HepG2 (cell line): Measurements from ENCODE around the gene UNG. TPM values are rescaled to one million over a fixed set of nuclear protein-coding genes. Genes with fewer than 3 reads are reported as not detected.

Experiments used
- ATAC-seq: fragments of 200-7000 bp; cut with Tn5 transposase; 3 replicates; pipeline ENCODE4 v1.9.1; 2020; ENCODE audit warnings: mild to moderate bottlenecking, moderate library complexity
- Bru-seq: library from RNA; stranded (reverse); fragments of 400-500 nt; gene quantifications from one replicate; lab custom pipeline; 2021; lab: Mats Ljungman, UMichigan
- BruChase-seq, 2 experiments: library from RNA; stranded (reverse); fragments of 400-500 nt; gene quantifications; one replicate each; lab custom pipeline; 2021; lab: Mats Ljungman, UMichigan
- BruUV-seq: library from RNA; stranded (reverse); fragments of 400-500 nt; replicated peaks from 2 replicates; lab custom pipeline; 2021; lab: Mats Ljungman, UMichigan
- CTCF ChIA-PET: fragments of 300-600 bp; formaldehyde crosslinking; extraction: SDS; loops from one replicate; lab custom pipeline; 2021; ENCODE audit warnings: low total read pairs, inconsistent platforms, low intra/inter-chr PET ratio; lab: Yijun Ruan, JAX
- POLR2A ChIA-PET: fragments of 350-600 bp; sonication (Branson Sonifier 250); formaldehyde crosslinking; loops from one replicate; lab custom pipeline; 2020; ENCODE audit warnings: antibody characterized with exemption, inconsistent platforms; lab: Yijun Ruan, JAX
- DNase-seq: peaks from one replicate; pipeline ENCODE4 v3.0.0-alpha.2; 2015; ENCODE audit warnings: low spot score
- FAIRE-seq: peaks from 3 replicates; lab custom pipeline; 2011; peaks lifted over from hg19 to GRCh38; lab: Jason Lieb, UNC
- H2AFZ ChIP-seq: one replicate; pipeline ENCODE4 v1.6.1; 2011; ENCODE audit warnings: low read length, inconsistent platforms
- H3K27ac ChIP-seq: fragments of 300-600 bp; 3 replicates; pipeline ENCODE4 v1.8.0; 2011; ENCODE audit warnings: mixed run types, mild to moderate bottlenecking, mixed read lengths, low read length, inconsistent platforms; ENCODE audit not compliant: insufficient read depth; ENCODE audit errors: extremely low read length
- H3K27me3 ChIP-seq, 2 experiments: fragments of 200-600 bp in 1 of 2; 2 replicates in 1 of 2; 3 replicates in 1 of 2; pipeline versions ENCODE4 v1.6.0 to v1.8.0; 2011; ENCODE audit warnings: low read length in 2 of 2, mild to moderate bottlenecking in 2 of 2, moderate library complexity in 2 of 2, inconsistent platforms in 1 of 2; ENCODE audit not compliant: insufficient read depth in 2 of 2, control insufficient read depth in 1 of 2
- H3K36me3 ChIP-seq, 2 experiments: fragments of 200-600 bp in 1 of 2; replicated peaks in 1 of 2; 2 replicates in 1 of 2; 3 replicates in 1 of 2; pipeline versions ENCODE4 v1.5.1 to v1.8.0; 2011; ENCODE audit warnings: low read length in 2 of 2, inconsistent platforms in 1 of 2; ENCODE audit not compliant: insufficient read depth in 2 of 2, control insufficient read depth in 1 of 2
- H3K4me1 ChIP-seq: 2 replicates; pipeline ENCODE4 v1.5.1; 2012; ENCODE audit warnings: low read length, inconsistent platforms; ENCODE audit not compliant: insufficient read depth
- H3K4me2 ChIP-seq: 2 replicates; pipeline ENCODE4 v1.6.0; 2011; ENCODE audit warnings: low read depth, low read length, inconsistent platforms
- H3K4me3 ChIP-seq, 3 experiments: fragments of 200-600 bp in 1 of 3; sonication (generic), shearing (Covaris generic) in 1 of 3; replicated peaks in 1 of 3; 2 replicates each; pipeline ENCODE4 v1.5.1; 2011 to 2016; ENCODE audit warnings: low read length in 3 of 3, inconsistent platforms in 2 of 3, low read depth in 2 of 3, mild to moderate bottlenecking in 2 of 3, control low read depth in 1 of 3, mixed read lengths in 1 of 3; ENCODE audit not compliant: insufficient read depth in 1 of 3
- H3K79me2 ChIP-seq: one replicate; pipeline ENCODE4 v1.6.1; 2011; ENCODE audit warnings: low read length, inconsistent platforms; ENCODE audit not compliant: insufficient read depth
- H3K9ac ChIP-seq: 2 replicates; pipeline ENCODE4 v1.6.0; 2011; ENCODE audit warnings: mild to moderate bottlenecking, low read depth, low read length, inconsistent platforms; ENCODE audit not compliant: insufficient read depth
- H3K9me3 ChIP-seq: 2 replicates; pipeline ENCODE4 v1.5.1; 2012; ENCODE audit warnings: mild to moderate bottlenecking, low read length
- H4K20me1 ChIP-seq: 2 replicates; pipeline ENCODE4 v1.6.0; 2011; ENCODE audit warnings: inconsistent platforms, mild to moderate bottlenecking, low read length, moderate library complexity; ENCODE audit not compliant: insufficient read depth
- CCAR2 ChIP-seq: fragments of 200-400 bp; formaldehyde crosslinking; optimal IDR thresholded peaks from 2 replicates; pipeline ENCODE3; 2018; ENCODE audit warnings: low read depth, mild to moderate bottlenecking, low read length, moderate library complexity
- RAD51 ChIP-seq: fragments of 450-650 bp; IDR thresholded peaks from 2 replicates; pipeline ENCODE4 v1.6.1; 2016; ENCODE audit warnings: borderline replicate concordance
- SIN3A ChIP-seq: IDR thresholded peaks from 2 replicates; pipeline ENCODE4 v1.6.1; 2011; ENCODE audit warnings: low read depth, mild to moderate bottlenecking, control low read depth, low read length, borderline replicate concordance
- WIZ ChIP-seq: sonication (generic); formaldehyde crosslinking; IDR thresholded peaks from 2 replicates; pipeline ENCODE4 v1.5.1; 2020; ENCODE audit warnings: mild to moderate bottlenecking, missing genetic modification reagents
- ZFP36L1 ChIP-seq: sonication (generic); formaldehyde crosslinking; IDR thresholded peaks from 2 replicates; pipeline ENCODE4 v1.8.0; 2022; ENCODE audit warnings: mild to moderate bottlenecking, missing genetic modification reagents, moderate library complexity
- ZNF138 ChIP-seq: sonication (generic); formaldehyde crosslinking; IDR thresholded peaks from 2 replicates; pipeline ENCODE4 v1.5.0; 2020; ENCODE audit warnings: mild to moderate bottlenecking, low read depth, missing genetic modification reagents
- ZNF614 ChIP-seq: IDR thresholded peaks from 2 replicates; pipeline ENCODE4 v1.6.1; 2018; ENCODE audit warnings: missing biosample characterization, missing genetic modification reagents, inconsistent platforms, borderline replicate concordance
- ZNF678 ChIP-seq: sonication (generic); formaldehyde crosslinking; IDR thresholded peaks from 2 replicates; pipeline ENCODE4 v1.4.0; 2020; ENCODE audit warnings: mild to moderate bottlenecking, missing genetic modification reagents
- WGBS: methylation state at CpG from one replicate; pipeline ENCODE4 v1.1.6; 2017; ENCODE audit warnings: low lambda C conversion rate; 5-methylcytosine and 5-hydroxymethylcytosine counted together
- in situ Hi-C: cut with HindIII; loops from 2 replicates; pipeline ENCODE4 v1.10.0; 2017; ENCODE audit warnings: low pct_unique_long_range_greater_than_20kb; ENCODE audit not compliant: extremely low pct_ligation_motif_present
- intact Hi-C: fragments of 100-400 bp; cut with micrococcal nuclease; formaldehyde crosslinking; loops from one replicate; pipeline ENCODE4 v1.10.0; 2022; ENCODE audit not compliant: unreplicated experiment
- long read RNA-seq, 2 experiments: library from RNA in 1 of 2; library from polyadenylated mRNA in 1 of 2; stranded (forward) in 1 of 2; unstranded in 1 of 2; transcript quantifications; one replicate each; pipeline ENCODE4 v2.0.0, GENCODE V29; 2019 to 2022
- polyA minus RNA-seq, 3 experiments: library from RNA; depleted of rRNA, polyadenylated mRNA; stranded (reverse); fragments of >200 nt; gene quantifications; 2 replicates each; pipeline ENCODE4 v1.2.3, GENCODE V29; 2011; ENCODE audit warnings: low replicate concordance in 1 of 3
- polyA plus RNA-seq, 8 experiments: library from polyadenylated mRNA; depleted of rRNA in 3 of 8; stranded (reverse) in 7 of 8; unstranded in 1 of 8; fragments of >200 nt; fragmentation: Illumina TruSeq in 4 of 8; extraction: Trizol in 4 of 8; gene quantifications; 2 replicates each; pipeline versions ENCODE4 v1.2.1 to v1.2.3, GENCODE V29; 2011 to 2016; ENCODE audit warnings: low read depth in 4 of 8, missing spikeins in 1 of 8, mixed read lengths in 1 of 8; ENCODE audit not compliant: insufficient read depth in 1 of 8
- total RNA-seq, 5 experiments: library from RNA; depleted of rRNA; stranded (reverse); fragments of >200 nt; fragmentation: Illumina TruSeq; extraction: Trizol; gene quantifications; 2 replicates each; pipeline ENCODE4 v1.2.3, GENCODE V29; 2016; ENCODE audit warnings: low read depth in 1 of 5
- TF ChIP-seq, protein P1 (sequence below): sonication (generic); formaldehyde crosslinking; IDR thresholded peaks from 2 replicates; pipeline ENCODE4 v1.4.0; 2020; ENCODE audit warnings: mild to moderate bottlenecking, missing genetic modification reagents
- TF ChIP-seq, protein P2 (sequence below): IDR thresholded peaks from 2 replicates; pipeline ENCODE4 v1.6.1; 2016; ENCODE audit warnings: low read depth, control low read depth

The UNG gene
- 114 and 144 TPM in 2 replicates for total RNA-seq (2016; rRNA removed; fragmentation: Illumina TruSeq; extraction: Trizol)
- 14.1 and 15.1 TPM in 2 replicates for total RNA-seq (2016; cell fraction: cytosol; rRNA removed; fragmentation: Illumina TruSeq; extraction: Trizol; ENCODE audit: low read depth)
- total RNA-seq (2016; cell fraction: insoluble cytoplasmic fraction; rRNA removed; fragmentation: Illumina TruSeq; extraction: Trizol), result 113 and 144 TPM in 2 replicates
- 42.9 and 44.0 TPM in 2 replicates for total RNA-seq (2016; cell fraction: membrane; rRNA removed; fragmentation: Illumina TruSeq; extraction: Trizol)
- 46.7 and 49.9 TPM in 2 replicates for total RNA-seq (2016; cell fraction: nucleus; rRNA removed; fragmentation: Illumina TruSeq; extraction: Trizol)
- 20.5 and 23.3 TPM in 2 replicates for polyA plus RNA-seq (2011; rRNA removed)
- 18.8 and 19.2 TPM in 2 replicates for polyA plus RNA-seq (2011; cell fraction: cytosol; rRNA removed)
- polyA plus RNA-seq (2011; cell fraction: nucleus; rRNA removed), result 9.4 and 9.6 TPM in 2 replicates
- polyA plus RNA-seq (2012), result 24.4 and 35.2 TPM in 2 replicates
- polyA plus RNA-seq (2016; cell fraction: cytosol; fragmentation: Illumina TruSeq; extraction: Trizol; ENCODE audit: low read depth), result 11.6 and 12.8 TPM in 2 replicates
- 144 TPM in 2 replicates for polyA plus RNA-seq (2016; cell fraction: insoluble cytoplasmic fraction; fragmentation: Illumina TruSeq; extraction: Trizol; ENCODE audit: low read depth)
- polyA plus RNA-seq (2016; cell fraction: membrane; fragmentation: Illumina TruSeq; extraction: Trizol; ENCODE audit: low read depth), result 28.5 and 28.6 TPM in 2 replicates
- 65.0 and 67.4 TPM in 2 replicates for polyA plus RNA-seq (2016; cell fraction: nucleus; fragmentation: Illumina TruSeq; extraction: Trizol; ENCODE audit: insufficient read depth, low read depth)
- 11.1 and 15.9 TPM in 2 replicates for polyA minus RNA-seq (2011; rRNA and poly(A)+ RNA removed; ENCODE audit: low replicate concordance)
- polyA minus RNA-seq (2011; cell fraction: cytosol; rRNA and poly(A)+ RNA removed), result 11.2 and 14.4 TPM in 2 replicates
- 6.8 and 7.1 TPM in 2 replicates for polyA minus RNA-seq (2011; cell fraction: nucleus; rRNA and poly(A)+ RNA removed)
- Bru-seq, nascent RNA, result percentile 71 among the genes with signal in this experiment
- BruChase-seq, experiment 1, labeled RNA remaining after a 6-hour chase, result percentile 83 among the genes with signal in this experiment
- percentile 77 among the genes with signal in this experiment for BruChase-seq, experiment 2, labeled RNA remaining after a 2-hour chase
- long read RNA-seq, experiment 1, transcript UNG-201 (7 exons, 2,071 nt), result major isoform, 58 of 109 reads
- long read RNA-seq, experiment 1, transcript UNG-202 (6 exons, 2,130 nt), result minor isoform, 43 of 109 reads
- long read RNA-seq, experiment 1, partial matches to known transcripts, result 7 of 109 reads
- long read RNA-seq, experiment 1, other reads (novel, unspliced or antisense), result 1 of 109 reads
- long read RNA-seq, experiment 2, transcript UNG-201 (7 exons, 2,071 nt), result minor isoform, 18 of 51 reads
- long read RNA-seq, experiment 2, transcript UNG-202 (6 exons, 2,130 nt), result major isoform, 23 of 51 reads
- long read RNA-seq, experiment 2, partial matches to known transcripts, result 9 of 51 reads
- long read RNA-seq, experiment 2, other reads (novel, unspliced or antisense), result 1 of 51 reads

DNA sequence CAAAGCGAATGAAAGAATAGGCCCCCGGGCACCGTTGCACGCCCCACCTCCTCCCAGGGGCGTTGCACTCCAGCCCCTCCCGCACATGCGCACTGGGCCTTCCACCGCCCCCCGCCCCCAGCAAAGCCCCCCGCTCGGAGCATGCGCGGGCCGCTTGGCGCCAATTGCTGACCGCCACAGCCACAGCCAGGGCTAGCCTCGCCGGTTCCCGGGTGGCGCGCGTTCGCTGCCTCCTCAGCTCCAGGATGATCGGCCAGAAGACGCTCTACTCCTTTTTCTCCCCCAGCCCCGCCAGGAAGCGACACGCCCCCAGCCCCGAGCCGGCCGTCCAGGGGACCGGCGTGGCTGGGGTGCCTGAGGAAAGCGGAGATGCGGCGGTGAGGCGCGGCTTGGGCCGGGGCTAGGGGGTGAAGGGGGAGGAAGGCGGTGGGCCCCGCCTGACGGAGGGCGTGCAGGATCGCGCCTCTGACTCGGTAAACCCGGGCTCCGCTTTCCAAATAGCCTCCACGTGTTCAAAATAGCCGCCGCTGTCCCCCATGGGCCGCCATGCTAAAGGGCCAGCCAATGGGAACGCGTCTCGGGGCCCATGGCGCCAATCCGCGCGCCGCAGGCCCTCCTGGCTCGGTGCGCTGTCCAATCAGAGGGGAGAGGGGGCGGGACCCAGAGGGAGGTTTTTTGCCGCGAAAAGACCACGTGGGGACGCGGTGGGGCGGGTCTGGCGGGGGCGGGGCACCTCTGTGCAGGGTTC is at the start of gene UNG:
Gene UNG (plus strand): TSS at position 163 of the 748 bp plus-strand sequence. CDS start 83 bp downstream, at position 246.
- Histone ChIP-seq H3K4me2 (peak within 1 kb of the TSS; percentile 90), H3K36me3 (peaks cover 6 to 30% of the 10 kb centered on the region in 2 experiments), H3K27ac (peak within 1 kb of the TSS; percentile 91), H3K79me2 (peaks cover 27% of the 10 kb centered on the region), H3K9me3 (no peaks in the 10 kb centered on the region), H3K27me3 (no peaks in the 10 kb centered on the region; a peak in 1 of 5 replicates), H2AFZ (no peak within 1 kb of the TSS), H3K4me1 (peaks cover 50% of the 10 kb centered on the region), H4K20me1 (no peaks in the 10 kb centered on the region; the same call in 1 of the 2 replicates), H3K4me3 (peak within 1 kb of the TSS; percentile 76 to 89 (median 86)), H3K9ac (peak within 1 kb of the TSS; percentile 80)
- no TSS peak for BruUV-seq
- DNase-seq (peak; percentile 91), FAIRE-seq (peak; percentile 40), ATAC-seq (peak; percentile 95)
- ChIA-PET CTCF (no interaction called here), POLR2A (interaction anchor here (0.8 to 1.9 kb wide), 4 partner anchors 14 to 32 kb away, joined by 3 to 9 read pairs (median 4); partner anchors contain the start of gene ACACB)
- 0% methylated on average over 7 of the region's 71 CpGs for WGBS
- in situ Hi-C loops (loop anchor here (10.0 kb wide), 1 partner anchor 213 kb away; the partner anchor contains the start of gene DAO), intact Hi-C loops (loop anchor here (5.0 to 10.0 kb wide), 2 partner anchors 215 to 433 kb away; partner anchors contain the start of gene DAO)
- TF ChIP-seq ZNF614 (CRISPR knock-in tag), result peak; percentile 5; the same call in 1 of the 2 replicates
- TF ChIP-seq, protein P1, sequence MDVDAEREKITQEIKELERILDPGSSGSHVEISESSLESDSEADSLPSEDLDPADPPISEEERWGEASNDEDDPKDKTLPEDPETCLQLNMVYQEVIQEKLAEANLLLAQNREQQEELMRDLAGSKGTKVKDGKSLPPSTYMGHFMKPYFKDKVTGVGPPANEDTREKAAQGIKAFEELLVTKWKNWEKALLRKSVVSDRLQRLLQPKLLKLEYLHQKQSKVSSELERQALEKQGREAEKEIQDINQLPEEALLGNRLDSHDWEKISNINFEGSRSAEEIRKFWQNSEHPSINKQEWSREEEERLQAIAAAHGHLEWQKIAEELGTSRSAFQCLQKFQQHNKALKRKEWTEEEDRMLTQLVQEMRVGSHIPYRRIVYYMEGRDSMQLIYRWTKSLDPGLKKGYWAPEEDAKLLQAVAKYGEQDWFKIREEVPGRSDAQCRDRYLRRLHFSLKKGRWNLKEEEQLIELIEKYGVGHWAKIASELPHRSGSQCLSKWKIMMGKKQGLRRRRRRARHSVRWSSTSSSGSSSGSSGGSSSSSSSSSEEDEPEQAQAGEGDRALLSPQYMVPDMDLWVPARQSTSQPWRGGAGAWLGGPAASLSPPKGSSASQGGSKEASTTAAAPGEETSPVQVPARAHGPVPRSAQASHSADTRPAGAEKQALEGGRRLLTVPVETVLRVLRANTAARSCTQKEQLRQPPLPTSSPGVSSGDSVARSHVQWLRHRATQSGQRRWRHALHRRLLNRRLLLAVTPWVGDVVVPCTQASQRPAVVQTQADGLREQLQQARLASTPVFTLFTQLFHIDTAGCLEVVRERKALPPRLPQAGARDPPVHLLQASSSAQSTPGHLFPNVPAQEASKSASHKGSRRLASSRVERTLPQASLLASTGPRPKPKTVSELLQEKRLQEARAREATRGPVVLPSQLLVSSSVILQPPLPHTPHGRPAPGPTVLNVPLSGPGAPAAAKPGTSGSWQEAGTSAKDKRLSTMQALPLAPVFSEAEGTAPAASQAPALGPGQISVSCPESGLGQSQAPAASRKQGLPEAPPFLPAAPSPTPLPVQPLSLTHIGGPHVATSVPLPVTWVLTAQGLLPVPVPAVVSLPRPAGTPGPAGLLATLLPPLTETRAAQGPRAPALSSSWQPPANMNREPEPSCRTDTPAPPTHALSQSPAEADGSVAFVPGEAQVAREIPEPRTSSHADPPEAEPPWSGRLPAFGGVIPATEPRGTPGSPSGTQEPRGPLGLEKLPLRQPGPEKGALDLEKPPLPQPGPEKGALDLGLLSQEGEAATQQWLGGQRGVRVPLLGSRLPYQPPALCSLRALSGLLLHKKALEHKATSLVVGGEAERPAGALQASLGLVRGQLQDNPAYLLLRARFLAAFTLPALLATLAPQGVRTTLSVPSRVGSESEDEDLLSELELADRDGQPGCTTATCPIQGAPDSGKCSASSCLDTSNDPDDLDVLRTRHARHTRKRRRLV (CRISPR knock-in tag), result no peak
- peak; percentile 91; the same call in 1 of the 2 replicates for TF ChIP-seq SIN3A
- TF ChIP-seq ZNF678 (CRISPR knock-in tag), result no peak
- TF ChIP-seq ZNF138, result 0 out of 2 replicates have a peak, but pooled peaks have one; percentile 26
- no peak for TF ChIP-seq WIZ (CRISPR knock-in tag)
- no peak for TF ChIP-seq CCAR2
- peak; percentile 93 for TF ChIP-seq ZFP36L1 (CRISPR knock-in tag)
- TF ChIP-seq, protein P2, sequence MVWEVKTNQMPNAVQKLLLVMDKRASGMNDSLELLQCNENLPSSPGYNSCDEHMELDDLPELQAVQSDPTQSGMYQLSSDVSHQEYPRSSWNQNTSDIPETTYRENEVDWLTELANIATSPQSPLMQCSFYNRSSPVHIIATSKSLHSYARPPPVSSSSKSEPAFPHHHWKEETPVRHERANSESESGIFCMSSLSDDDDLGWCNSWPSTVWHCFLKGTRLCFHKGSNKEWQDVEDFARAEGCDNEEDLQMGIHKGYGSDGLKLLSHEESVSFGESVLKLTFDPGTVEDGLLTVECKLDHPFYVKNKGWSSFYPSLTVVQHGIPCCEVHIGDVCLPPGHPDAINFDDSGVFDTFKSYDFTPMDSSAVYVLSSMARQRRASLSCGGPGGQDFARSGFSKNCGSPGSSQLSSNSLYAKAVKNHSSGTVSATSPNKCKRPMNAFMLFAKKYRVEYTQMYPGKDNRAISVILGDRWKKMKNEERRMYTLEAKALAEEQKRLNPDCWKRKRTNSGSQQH (CRISPR knock-in tag), result peak; percentile 96
- no peak for TF ChIP-seq RAD51
